ENCODE measurements around the gene FOXC1.

FOXC1 gene

DNA sequence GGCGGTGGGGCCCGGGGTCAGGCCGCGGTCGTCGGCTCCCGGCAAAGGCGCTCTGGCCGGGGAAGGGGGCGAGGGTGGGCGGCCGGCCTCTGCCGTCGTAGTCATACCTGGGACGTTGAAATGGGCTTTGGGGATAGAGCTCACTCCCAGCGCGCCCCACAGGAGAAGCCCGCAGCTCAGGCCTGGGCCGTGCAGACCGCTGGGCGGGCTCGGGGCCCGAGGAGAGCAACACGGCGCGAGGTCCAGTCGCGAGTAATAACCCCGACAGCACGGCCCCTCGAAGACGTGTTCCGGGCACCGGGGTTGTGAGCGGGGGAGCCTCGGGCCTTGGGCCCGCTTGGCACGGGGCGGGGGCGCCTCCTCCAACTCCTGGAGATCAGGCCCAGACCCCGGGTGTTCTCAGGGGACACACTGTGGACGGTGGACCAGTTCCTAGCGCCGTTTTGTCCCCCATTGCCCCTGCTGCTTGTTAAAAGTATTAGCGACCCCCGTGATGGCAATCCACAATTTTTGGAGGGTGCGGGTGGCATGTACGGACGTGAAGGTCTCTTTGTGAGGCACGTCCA is 10.9 kb downstream of the FOXC1 start:
- in situ Hi-C loops (cut with MboI; ENCODE audit: low sequenced_read_pairs), result no loop called here

DNA sequence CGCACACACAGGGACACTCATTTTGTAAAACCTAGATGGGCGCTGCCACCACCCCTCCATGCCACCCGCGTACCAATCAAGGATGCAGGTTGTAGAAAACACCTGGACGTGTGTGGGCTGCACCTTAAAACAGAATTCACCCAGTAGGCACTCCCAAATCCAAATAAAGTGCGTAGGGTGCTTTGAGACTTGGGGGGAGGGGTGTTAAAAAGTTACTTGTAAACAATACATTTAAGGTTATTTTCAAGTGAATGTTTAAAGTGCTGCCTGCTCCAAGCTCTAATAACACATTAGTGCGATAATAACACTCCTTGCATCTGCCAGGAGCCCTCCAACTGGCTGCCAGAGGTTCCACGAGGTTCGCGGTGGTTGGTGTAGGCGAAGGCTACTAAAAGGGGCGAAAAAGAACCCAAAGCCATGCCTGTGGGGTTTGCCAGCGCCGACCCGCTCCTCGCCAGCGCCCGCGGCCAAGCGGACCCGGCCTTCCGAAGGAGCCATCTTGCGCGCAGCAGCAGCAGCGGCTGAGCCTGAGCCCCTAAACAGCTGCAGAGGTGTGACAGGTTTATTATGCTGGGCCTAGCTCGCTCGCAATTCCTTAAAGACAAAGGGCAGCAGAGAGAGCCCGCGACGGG is 11.5 kb downstream of the FOXC1 start:
- in situ Hi-C loops (cut with MboI; ENCODE audit: low sequenced_read_pairs), result no loop called here

DNA sequence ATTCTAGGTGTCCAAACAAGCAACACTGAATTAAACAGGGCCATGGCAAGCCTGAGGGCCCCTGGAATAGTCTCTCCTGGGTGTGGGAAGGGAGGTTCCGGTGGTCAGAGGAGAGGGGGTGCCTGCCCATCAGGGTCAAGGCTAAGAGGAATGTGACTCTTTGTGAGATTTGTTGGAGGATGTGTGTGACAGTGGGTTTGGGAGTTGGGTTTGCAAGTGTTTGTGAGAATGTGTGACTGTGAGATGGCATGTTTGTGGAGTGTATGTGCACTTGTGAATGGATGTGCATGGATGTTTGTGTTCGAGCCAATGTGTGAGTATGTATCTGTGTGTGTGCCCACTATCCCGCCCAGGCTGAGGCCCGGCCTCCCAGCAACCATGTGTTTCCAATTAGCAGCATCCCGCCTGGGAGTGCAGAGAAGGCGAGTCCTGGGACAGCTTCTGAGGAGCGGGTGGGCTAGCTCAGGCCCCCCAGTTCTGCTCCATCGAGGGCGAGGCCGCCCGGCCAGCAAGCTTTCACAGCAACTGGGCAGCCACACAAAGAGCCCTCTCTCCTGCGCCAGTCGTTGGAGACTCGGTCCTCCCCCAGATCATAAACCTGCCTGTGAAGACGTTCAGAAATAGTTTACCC is 12.6 kb downstream of the FOXC1 start:
- in situ Hi-C loops (cut with MboI; ENCODE audit: low sequenced_read_pairs), result no loop called here

DNA sequence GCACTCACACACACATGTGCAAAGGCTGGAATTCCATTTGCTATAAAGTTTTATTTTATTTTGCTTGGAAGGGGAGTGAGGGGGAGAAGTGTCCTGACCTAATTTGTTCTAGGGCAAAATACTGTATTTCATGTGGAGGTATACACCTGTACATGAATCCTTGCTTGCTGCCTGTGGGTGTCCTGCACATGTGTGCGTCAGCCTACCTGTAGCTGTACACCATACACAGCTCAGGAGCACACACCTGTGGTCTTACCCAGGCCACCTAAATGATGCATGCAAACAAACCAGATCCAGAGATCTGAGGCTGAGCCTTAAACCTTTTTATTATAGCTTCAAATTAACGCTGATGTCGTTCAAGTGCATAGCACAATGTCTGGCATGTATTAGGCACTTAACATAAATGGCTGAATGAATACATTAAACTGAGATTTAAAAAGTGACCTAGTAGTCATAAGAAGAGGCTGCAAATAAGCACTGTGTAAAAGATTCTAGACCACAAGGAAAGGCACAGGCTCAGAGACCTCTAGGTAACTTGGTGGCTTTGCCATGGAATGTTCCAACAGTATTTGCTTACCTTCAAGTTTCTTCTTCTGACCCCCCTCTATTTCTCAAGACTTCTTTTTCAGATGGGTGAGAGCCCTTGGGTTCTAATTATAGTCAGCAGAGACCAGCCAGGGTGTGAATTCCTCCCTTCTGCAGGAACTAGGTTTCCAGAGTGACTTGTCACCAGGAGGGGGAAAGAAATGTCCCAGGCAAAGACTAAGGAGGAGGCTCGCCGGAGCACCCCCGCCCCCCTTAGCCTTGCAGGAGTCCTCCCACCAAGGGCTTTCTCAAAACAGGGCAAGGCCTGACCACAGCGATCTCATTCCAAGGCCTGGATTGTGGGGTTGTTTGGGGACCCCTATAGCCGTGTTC is 13.4 kb downstream of the FOXC1 start:
- in situ Hi-C loops (cut with MboI; ENCODE audit: low sequenced_read_pairs), result no loop called here

DNA sequence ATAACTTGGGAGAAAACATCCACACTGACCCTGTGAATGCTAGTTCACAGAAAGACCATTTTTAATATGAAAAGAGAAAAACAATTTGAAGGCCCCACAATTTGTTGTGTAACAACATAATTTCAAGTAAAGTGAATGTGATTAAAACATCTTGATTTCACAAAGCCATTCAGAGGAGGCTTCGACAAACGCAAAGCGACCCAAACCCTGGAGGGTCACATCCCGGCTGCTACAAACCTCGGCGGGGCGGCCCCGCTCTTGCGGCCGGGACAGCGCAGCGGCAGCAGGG is 14.0 kb downstream of the FOXC1 start:
- in situ Hi-C loops (cut with MboI; ENCODE audit: low sequenced_read_pairs), result no loop called here

DNA sequence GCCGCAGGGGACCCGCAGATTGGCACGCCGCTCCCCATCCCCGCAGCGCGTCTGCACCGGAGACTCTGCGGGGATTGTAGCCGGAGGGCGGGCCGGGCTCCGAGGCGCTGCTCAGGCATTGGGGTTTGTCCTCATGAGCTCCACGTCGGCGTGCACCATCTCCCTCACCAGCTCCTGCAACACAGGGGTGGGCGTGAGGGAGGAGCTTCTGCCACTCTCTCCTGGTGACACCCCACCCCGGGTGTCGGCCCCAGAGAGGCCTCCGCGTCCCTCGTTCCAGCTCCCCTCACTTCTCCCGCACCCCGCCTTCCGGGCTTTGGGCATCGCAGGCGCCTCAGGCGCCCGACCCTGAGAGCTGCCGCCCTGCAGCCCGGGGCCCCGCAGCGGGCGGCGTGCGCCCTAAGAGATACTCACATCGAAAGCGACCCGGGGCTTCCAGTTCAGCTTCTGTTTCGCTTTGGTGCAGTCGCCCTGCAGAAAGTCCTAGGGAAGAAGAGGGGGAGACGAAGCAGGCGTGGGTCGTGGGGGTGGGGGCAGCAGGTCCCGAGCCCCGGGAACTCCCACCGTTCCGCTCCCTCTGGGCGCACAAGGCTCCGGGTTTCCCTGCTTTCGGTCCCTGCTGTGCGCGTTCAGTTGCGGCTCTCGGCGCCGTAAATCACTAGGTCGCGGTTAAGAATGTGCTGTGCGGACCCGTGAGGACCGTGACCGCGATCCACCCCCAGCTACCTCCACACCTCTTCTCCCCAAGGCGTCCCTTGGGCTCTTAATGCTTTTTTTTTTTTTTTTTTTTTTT is 14.5 kb downstream of the FOXC1 start:
- in situ Hi-C loops (cut with MboI; ENCODE audit: low sequenced_read_pairs), result no loop called here

DNA sequence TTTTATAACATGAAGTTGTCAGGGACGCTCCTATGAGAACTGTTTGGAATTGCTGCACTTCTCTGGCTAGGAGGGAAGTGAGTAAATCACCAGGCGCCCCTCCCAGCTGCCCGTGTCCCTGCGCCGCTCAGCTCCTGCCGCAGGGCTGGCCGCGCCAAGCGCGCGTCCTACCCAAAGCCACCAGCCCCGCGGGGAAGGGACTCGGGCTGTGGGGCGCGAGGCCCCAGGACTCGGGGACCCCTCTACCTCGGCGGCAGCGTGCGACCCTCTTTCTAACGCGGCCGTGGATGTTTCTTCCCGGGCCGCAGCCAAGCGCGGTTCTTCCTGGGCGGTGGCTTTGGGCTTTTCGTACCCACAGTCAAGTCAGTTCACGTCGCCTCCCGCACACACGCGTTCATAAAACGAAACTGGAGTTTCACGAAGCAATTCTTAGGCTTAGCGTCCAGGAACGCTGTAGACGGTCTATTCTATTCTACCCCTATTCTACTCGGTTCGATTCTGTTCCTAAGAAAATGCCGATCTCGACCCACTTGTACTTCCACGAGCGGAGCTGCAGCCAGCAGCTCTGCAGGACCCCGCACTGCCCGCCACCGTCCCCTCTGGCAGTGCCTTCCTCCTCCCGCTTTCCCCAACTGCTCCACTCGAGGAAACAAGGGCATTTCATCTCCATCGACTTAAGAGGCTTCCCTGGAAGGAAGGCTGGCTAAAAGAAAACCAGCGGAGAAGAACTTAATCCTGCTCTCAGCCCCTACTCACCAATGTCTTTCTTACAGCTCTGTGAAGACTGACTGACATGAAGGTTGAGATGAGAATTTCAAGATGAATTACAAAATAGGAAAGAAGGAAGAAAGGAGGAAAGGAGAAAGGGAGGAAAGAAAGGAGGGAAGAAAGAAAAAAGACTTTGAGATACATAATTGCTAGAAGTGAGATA is 15.4 kb downstream of the FOXC1 start:
- in situ Hi-C loops (cut with MboI; ENCODE audit: low sequenced_read_pairs), result no loop called here

DNA sequence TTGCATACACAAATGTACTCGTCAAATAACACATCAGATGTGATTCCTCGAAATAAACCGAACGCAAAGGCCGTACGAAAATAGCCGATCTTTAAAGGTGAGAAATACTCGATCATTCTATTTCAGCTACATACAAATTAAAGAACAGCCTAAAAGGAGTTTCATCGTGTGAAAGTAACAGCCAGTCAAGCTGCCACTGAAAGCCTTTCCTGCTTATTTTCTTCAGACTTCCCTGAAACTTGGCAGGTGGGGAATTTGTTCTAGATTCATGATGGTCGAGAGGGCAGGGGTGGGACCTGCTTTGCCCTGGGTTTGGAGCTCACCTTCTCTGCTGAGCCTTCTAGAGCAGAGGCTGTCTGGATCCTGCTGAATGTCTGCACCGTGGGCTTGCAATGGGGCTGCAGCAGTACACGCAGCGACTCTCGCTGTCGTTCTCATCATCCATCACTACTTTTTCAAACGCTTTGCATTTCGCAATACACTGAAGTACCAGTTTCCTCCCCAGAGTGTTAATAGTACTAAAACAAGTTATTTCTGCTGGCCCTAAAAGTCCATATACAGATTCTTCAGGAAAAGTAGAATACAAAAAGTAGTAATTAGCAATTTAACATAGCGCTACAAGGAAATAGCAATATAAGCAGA is 16.2 kb downstream of the FOXC1 start:
- in situ Hi-C loops (cut with MboI; ENCODE audit: low sequenced_read_pairs), result no loop called here

DNA sequence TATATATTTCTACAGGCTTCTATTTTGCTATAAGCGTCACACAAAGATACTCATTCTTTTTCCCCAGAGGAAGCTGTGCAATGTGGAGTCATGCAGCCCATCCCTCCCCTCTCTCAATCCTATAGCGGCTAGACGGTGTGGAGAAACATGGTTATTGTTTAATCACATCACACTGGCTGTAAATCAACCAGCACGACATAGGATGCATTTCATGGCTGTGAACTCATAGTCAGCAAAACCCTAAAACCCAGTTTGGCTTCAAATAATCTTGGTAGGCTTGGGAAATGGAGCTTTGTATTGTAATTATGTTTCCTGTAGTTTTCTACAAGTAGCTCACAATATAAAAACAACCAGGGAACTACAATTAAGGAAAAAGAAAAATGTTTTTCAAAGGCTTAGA is 16.8 kb downstream of the FOXC1 start:
- in situ Hi-C loops (cut with MboI; ENCODE audit: low sequenced_read_pairs), result no loop called here

DNA sequence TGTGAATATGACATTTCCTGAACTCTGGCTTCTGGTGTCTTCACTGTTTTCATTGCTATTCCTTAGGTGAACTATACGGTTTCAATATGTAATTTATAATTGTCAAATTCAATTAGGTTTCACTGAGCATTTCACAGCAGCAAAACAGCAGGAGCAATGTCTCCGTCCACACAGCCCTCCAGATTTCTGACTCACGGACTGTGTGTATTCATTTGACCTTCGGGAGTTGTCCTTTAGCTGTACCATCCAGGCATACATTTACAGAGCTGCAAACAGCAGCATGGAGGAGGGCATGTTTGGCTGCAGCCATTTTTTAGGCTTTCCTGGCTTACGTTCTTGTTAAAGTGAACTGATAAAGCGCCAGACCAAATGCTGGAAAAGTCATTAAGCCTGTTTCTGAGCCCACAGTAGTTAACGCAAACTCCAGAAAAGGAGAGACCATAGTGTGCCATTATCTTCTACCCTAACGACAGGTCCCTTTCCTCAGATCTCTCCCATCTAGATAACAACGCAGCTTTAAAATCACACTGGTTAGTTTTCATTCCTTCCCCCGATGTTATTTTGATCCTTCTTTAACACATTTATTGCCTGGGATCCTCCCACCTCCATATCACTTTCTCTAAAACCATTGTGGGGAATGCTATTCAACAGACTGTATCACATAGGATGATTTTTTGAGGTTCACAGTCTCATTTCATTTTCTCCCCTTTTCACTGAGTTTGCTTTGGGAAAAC is 18.3 kb downstream of the FOXC1 start:
- in situ Hi-C loops (cut with MboI; ENCODE audit: low sequenced_read_pairs), result no loop called here

DNA sequence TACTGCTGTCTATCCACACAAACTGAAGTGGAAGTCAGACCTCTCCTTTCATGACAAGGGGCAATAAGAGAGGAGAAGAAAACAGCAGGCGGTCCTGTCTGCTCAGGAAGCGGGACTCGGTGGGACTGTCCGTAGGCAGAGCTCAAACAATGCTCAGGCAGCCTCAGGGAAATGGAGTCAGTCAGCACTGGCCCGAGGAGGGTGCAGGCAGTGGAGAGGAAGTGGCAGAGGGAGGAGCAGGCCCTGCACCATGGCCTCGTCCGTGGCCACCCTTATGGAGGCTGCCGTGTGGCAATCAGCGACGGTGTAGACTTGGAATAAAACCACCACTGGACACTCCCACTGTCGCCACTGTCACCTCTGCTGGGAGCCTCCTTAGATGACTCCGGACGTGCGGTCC is 19.6 kb downstream of the FOXC1 start:
- in situ Hi-C loops (cut with MboI; ENCODE audit: low sequenced_read_pairs), result no loop called here

DNA sequence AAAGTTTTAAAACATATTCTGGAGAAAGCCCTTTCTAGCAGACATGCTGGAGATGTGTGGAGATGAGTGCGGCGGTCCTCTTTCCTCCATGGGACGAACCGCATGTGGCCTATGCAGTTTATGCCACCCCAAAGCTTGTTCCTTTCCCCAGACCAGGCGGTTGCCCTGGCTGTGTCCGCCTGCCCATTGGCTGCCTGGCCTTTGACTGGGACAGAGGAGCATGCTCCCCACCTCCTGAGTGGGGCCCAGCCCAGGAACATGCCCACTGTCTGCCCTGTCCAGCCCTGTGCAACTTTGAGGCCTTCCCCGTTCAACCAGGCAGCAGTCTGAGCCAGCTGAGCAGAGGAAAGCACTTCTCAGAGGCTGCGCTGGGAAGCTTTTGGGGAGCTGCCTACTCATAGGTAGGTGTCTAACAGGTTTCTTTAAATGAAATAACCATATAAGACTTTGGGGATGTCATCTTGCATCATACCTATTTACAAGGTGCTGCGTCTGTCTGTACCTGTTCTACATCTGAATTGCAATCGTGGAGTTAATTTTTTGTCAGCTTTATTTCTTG is 20.6 kb downstream of the FOXC1 start:
- in situ Hi-C loops (cut with MboI; ENCODE audit: low sequenced_read_pairs), result no loop called here

DNA sequence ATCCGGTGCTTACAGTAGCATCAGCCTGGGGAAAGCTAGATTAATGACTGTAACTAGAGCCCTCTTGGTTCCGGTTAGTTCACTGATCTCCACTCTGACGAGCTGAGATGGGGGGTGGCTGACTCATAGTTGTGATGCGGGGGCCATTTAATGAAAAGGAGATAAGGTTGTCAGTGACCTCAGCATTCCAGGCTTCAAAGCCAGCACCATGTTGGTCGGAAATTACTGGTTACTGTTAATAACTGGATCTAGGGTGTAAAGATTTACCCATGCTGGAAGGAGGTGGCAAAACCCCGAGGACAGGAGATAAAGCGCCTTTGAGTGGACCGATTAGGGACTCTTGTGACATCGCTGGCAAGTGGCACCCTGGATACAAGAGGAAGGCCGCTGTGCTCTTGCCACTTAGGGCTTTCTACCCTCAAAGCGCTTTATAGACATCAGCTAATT is 21.1 kb downstream of the FOXC1 start:
- in situ Hi-C loops (cut with MboI; ENCODE audit: low sequenced_read_pairs), result no loop called here

DNA sequence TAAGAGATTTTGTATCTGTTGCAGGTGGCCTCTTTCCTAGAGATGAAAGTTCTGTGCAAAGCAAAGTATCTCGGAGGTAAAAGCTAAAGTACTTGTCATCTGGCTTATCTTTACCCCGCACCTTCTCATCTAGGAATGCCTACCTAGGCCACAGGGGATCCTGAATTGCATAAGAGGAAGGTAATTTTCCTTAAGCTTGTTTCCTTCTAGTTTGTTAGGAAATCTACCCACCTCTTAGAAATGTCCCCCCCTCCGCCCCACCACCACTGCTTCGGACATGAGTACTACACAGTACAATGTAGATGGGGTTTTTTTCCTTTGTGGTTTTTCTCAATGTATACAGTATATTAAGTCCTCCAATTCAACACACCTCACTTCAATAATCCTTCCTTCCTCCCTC is 21.5 kb downstream of the FOXC1 start:
- in situ Hi-C loops (cut with MboI; ENCODE audit: low sequenced_read_pairs), result no loop called here

DNA sequence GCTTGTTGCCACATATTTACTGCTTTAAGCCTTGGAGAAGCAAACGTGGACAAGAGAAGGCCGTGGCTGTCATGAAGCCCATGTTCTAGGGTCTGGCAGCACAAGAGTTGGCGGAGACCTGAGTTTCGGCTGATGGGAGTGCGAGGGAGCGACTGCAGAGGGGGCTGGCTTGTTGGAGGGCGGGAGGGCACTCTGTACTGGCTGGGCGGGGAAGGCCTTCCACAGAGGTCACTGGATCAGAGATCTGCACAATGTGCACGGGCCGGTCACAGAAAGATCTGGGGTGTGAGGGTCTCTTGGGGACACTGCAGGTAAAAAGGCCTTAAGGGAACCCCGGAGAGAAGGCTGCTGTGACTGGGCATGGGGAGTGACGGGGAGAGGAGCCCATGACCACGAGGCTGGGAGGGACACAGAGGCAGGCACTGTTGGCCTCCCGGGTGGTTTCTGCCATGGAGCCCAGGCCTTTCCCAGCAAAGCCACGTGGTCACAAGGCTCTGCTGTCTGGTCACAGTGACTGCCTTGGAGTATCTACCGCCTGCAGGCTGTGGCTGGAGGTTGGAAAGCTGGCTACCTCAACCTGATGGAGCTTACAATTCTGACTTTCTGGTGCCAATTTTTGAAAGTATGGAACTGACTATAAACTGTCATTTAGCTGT is 23.8 kb downstream of the FOXC1 start:
- in situ Hi-C loops (cut with MboI; ENCODE audit: low sequenced_read_pairs), result no loop called here

DNA sequence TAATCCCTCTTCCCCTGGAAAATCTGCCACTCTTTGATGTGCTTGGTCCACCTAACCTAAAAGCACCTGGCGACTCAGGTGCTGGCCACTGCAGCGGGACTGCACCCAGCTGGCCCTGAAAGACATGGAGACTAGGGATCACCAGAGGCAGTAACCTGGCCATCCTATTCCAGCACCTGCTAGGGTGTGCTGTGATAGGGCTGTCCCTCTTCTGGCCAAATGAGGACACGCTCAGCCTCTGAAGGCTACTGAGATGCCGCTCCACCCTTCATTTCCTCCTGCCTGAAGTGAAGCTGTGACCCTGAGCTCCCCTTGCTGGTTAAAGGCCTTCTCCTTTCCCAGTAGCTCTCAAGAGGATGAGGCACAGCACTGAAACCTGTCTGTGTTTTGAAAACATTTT is 24.4 kb downstream of the FOXC1 start:
- in situ Hi-C loops (cut with MboI; ENCODE audit: low sequenced_read_pairs), result no loop called here

DNA sequence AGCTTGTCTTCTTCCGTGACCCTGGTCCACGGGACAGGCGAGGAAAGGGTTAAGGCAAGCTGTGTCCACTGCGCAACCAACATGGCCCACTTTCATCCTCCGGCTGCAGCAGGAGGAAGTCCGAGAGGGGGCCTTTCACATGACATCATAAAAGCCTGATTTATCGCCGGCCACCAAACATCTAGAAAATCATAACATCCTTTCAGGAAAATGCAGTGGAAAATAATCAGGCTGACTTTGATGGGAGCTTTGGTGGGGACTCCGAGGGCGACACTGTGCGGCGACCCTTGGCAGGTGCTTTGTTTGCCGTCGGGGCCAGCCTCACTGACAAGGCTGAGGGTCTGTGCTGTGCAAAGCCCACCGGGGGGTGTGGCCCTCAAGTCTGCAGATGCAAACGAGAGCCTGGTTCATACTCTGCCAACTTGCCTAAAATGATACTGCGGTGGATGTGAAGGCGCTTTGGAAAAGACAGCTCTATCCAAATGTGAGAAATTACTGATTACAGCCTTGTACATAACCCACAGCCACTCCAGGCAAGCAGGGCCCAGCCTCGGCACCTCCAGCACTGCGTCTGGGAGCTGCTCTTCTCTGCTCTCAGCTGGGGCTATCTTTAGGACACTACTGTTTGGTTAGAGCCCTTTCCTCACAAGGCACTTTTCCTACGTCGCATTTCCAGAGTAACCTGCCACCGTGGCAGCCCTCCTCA is 25.7 kb downstream of the FOXC1 start:
- in situ Hi-C loops (cut with MboI; ENCODE audit: low sequenced_read_pairs), result no loop called here

Data from HL-60/S4 (cell line).